SK-MEL-5 (cell line): ENCODE data around the gene DAZAP2. TPM values are rescaled to one million over a fixed set of nuclear protein-coding genes. Genes with fewer than 3 reads are reported as not detected.

Experiments
- DNase-seq: peaks from one replicate; pipeline ENCODE4 v3.0.0-alpha.2; 2016; ENCODE audit warnings: low read depth, low spot score
- in situ Hi-C: cut with HindIII; loops from 2 replicates; pipeline ENCODE4 v1.10.0; 2016; ENCODE audit warnings: low sequenced_read_pairs, high pct_unique_total_duplicates, low pct_unique_long_range_greater_than_20kb
- polyA plus RNA-seq, 2 experiments: library from polyadenylated mRNA; depleted of rRNA; stranded (reverse); fragments of >200 nt; gene quantifications; 2 replicates each; pipeline ENCODE4 v1.2.3, GENCODE V29; 2015
- total RNA-seq: library from RNA; depleted of rRNA; stranded (reverse); fragments of >200 nt; shearing (Covaris generic); gene quantifications from 2 replicates; pipeline ENCODE4 v1.2.3, GENCODE V29; 2014; rRNA removed

The DAZAP2 gene, protein sequence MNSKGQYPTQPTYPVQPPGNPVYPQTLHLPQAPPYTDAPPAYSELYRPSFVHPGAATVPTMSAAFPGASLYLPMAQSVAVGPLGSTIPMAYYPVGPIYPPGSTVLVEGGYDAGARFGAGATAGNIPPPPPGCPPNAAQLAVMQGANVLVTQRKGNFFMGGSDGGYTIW
- 424 and 462 TPM in 2 replicates for total RNA-seq
- 451 and 490 TPM in 2 replicates for polyA plus RNA-seq (2015; cell fraction: cytosol; rRNA removed)
- 218 and 265 TPM in 2 replicates for polyA plus RNA-seq (2015; cell fraction: nucleus; rRNA removed)

DNA sequence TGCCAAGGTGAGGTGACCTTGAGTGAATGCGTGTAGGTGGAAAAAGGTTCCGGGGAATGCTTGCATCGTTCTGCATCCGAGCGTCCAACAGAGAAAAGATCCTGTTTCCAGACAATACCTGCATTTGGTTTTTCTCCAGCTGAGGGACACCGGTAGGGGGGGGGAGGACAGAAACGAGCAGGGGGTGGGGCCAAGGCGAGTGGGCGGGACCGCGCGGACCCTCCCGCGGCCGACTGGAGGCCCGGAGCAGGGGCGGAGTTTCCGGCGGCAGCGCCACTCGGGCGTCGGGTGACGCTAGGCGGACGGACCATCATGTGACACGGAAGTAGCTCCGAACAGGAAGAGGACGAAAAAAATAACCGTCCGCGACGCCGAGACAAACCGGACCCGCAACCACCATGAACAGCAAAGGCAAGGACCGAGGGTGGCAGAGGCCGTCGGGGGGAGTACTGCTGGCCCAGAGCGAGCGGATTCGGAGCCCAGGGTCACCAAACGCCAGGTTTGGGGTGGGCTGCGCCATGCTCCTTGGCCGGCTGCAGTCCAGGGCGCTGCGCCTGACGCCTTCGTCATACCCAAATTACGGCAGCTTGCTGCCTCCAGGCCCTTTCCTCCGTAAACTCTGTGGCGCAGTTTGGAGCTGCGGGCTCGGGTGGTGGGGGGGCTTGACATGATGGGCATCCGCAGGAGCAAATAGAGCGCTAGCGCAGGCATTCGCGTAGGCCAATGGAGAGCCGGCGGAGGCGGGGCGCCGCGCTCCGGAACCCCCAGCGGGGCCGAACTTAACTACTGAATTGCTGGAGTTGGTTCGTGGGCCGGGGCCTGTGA, at the start of gene DAZAP2:
Gene DAZAP2 (plus strand): TSS at position 317 of the 825 bp plus-strand sequence. CDS start 82 bp downstream, at position 399.
- DNase-seq, result peak; percentile 96
- in situ Hi-C loops, result no loop called here

DNA sequence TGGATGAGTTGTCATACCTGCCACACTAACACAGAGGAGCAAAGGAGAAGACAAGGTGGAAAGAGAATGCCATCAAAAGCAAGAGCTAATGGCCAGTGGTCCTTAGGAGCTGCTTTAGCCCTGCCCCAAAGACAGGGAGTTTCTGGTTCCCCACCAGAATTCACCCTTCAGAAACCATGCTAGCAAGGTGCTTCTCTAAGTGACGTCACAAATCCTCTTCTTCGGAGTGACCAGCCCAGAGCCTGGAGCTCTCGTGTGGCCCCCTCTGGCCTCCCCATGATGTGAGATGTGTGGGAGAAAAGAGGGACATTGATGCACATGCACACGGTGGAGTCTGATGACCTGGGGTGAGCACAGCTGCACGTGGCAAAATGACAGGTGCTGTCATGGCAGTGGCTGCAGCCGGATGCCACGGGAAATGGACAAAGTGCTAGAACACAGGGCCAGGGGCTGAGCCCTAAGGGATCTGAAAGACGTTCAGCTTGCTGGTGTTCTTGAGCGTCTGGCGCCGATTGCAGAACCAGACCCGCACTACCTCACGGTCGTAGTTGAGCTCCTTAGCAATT, 48.8 kb upstream of the DAZAP2 start:
- no peak for DNase-seq
- in situ Hi-C loops, result no loop called here

DNA sequence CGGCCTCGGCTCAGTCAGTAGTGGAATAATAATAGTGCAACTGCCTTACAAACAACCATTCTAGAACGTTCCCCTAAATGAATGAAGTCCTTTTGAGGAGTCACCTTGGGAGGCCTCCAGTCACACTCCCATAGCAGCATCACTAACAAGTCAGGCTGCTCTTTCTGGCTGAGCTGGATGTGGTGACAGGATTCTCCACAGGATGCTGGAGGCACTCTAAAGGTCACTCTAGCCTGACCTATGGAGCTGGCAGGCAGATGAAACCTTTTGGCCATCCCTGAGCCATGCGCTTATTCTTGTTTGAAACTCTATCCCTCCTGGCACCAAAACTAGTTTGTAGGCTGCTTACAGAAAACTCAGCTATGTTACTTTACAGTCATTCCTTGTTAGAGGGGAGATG, 47.8 kb upstream of the DAZAP2 start:
- DNase-seq, result no peak
- in situ Hi-C loops, result no loop called here

DNA sequence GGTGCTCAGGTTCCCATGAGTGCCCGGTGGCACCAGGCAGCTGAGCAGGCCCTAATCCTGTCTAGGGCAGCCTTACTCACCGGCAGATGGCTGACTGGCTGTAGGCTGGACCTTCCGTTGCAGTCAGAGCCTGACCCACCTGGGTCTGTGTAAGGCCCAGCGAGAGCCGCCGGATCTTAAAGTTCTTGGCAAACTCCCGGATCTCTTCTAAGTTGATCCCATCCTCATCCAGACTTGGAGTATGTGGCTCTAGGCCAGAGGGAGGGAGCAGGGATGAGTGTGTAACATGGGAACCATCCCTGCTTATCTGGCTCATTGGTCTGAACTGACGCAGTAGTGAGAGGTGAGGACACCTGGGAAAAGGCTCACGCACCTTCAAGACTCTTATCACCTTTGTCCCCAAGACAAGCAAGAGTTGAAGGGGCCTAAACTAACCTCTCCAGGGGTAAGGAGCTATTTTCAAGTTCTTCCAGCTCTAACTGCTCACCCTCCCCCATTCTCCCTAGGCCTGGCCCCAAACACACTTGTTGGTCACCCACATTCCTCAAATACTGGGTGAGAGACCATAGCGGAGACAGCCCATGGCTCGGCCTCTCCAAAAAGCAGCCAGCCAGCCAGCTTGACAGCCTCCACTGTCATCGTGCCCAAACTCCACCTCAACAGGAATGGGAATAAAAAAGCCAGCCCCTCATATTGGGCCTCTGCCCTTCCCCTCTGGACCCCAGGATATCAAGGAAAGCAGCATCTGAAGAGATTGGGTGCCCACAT, 46.9 kb upstream of the DAZAP2 start:
- DNase-seq, result no peak
- in situ Hi-C loops, result no loop called here

DNA sequence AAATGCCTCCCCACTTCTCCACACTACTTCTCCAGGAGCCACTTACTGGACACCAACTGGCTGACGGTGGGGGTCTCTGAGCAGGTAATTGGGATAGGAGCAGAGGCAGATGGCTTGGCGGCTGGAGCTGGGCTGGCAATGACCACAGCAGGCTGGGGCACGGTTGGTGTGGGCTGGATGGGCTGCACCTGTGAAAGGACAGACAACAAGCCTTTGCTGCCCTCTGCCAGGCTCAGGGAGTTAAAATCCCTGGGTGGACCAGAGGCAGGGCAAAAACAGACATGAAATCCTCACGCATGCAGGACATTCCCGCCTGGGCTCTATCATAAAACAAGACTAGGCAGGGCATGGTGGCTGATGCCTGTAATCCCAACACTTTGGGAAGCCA, 46.3 kb upstream of the DAZAP2 start:
- no peak for DNase-seq
- in situ Hi-C loops, result no loop called here

GRCh38 chr12:51195841-51196240, 42.8 kb upstream of the DAZAP2 start:
- in situ Hi-C loops, result no loop called here
- DNase-seq, result no peak

DNA sequence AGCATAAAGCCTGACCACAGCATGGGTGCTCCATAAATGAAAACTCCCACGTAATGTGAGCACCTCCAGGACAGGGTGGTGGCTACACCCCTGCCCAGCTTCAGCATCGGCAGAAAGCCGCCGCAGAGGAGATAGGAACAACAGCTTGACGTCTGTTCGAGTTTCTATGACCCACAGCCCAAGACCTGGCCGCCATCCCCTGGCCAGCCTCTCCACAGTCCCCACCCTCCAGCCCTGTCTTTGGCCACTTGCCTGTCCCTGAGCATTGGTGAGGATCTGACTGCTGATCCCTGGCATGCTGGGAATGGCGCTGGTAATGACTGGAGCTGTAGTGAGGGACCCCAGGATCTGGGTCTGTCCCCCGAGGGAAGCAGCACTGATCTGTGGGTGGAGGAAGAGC, 42.1 kb upstream of the DAZAP2 start:
- no peak for DNase-seq
- in situ Hi-C loops, result no loop called here

GRCh38 chr12:51197736-51198567, 40.7 kb upstream of the DAZAP2 start:
- DNase-seq, result no peak
- in situ Hi-C loops, result no loop called here

DNA sequence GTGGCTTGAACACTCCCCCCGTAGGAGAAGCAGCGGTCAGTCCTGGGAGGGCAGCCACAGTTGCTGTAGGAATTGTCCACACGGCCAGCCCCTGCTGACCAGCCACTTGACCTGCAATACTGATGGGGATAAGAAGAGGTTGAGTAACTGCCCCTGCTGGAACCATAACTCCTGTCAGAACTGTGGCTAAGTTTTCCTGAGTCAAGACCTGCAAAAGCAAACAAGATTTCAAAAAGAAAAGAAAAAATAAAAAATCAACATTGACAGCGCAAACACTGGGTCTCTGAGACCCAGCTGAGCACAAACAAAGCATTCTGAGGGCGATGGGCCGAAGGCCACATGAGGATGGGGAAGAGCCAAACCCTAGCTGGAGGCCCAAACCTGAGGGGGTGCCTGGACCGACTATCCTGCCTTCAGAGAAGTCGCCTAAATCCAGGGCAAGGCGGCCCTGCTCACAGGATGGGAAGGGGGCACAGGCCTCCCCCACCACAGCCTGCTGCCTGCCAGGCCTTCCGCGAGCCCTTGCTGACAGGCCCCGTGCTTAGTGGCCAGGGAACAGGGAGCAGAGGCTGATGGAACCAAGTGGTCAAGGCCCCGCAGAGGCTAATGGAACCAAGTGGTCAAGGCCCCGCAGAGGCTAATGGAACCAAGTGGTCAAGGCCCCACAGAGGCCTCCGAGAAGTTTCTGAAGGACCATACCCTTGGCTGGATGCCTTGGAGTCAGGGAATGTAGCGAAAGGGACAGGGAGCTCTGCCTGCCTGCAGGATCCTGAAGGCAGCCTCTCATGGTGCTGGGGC, 39.9 kb upstream of the DAZAP2 start:
- DNase-seq, result no peak
- in situ Hi-C loops, result no loop called here

GRCh38 chr12:51199366-51199945, 39.2 kb upstream of the DAZAP2 start:
- no peak for DNase-seq
- in situ Hi-C loops, result no loop called here

DNA sequence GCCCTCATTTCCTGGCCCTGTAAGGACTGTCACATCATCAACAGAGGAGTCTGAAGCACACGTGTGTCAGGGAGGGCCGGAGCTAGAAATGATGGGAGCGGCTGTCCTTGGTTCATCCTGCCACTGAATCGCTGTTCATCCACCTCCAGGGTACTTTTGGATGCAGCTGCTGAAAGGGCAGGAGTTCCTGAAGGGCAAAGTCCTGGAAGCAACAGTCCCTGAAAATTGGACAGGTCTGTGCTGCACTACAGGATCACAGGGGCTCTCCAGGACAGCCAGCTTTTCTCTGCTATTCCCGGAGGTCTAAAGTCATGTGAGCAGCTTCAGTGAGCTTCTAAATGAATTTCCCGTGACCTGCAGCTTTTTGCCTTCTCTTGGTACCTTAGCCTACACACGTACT, 38.5 kb upstream of the DAZAP2 start:
- in situ Hi-C loops, result no loop called here
- no peak for DNase-seq

- in situ Hi-C loops, result no loop called here
- no peak for DNase-seq
Measured at GRCh38 chr12:51200806-51201205, 37.8 kb upstream of the DAZAP2 start.

GRCh38 chr12:51202718-51203117, 35.9 kb upstream of the DAZAP2 start:
- in situ Hi-C loops, result no loop called here
- DNase-seq, result no peak

DNA sequence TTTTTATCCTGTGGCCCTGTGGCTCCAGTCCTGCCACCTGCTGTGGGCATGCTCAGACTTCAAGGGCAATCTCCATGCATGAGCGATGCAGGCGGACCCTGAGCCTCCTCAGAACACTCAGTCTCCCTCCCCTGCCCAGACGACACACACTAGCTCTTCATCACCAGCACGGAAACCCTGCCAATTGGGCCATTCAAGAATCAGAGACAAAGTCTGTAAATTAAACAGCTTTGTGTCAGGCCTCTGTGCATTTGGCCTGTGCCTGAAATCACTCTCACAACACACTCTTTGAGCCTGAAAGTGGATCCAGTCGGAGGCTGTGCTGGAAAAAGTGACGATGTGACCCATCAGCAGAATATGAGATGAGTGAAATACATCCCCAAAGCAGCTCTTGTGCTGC, 33.3 kb upstream of the DAZAP2 start:
- no peak for DNase-seq
- in situ Hi-C loops, result no loop called here

GRCh38 chr12:51208016-51208660, 30.5 kb upstream of the DAZAP2 start:
- no peak for DNase-seq
- in situ Hi-C loops, result no loop called here

DNA sequence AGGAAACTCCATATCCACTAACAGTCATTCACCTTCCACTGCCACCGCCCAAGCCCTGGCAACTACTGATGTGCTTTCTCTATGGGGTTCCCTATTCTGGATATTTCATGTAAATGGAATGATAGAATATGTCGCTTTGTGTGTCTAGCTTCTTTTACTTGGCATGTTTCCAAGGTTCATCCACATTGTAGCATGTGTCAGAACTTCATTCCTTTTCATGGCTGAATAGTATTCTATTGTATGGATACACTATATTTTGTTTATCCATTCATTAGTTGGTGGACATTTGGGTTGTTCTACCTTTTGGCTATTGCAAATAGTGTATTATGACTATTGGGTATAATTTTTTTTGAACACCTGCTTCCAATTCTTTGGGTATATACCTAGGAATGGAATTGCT, 29.4 kb upstream of the DAZAP2 start:
- in situ Hi-C loops, result no loop called here

More for the DNA sequence above, 29.4 kb upstream of the DAZAP2 start:
- DNase-seq, result no peak
